Stimulated activated CD4-positive, alpha-beta T cell treated with anti-CD3 and anti-CD28 coated beads, TNF-alpha, amount 100 ng/mL, for 24 hours (primary cell): Measurements from ENCODE around the gene RASGRF2.

Experiments used
- DNase-seq, 3 experiments: peaks; one replicate each; pipeline ENCODE4 v3.0.0-alpha.2; 2020; ENCODE audit warnings: low read depth in 3 of 3

Gene RASGRF2

GRCh38 chr5:80982093-80982492 is 21.9 kb downstream of the RASGRF2 start:
- DNase-seq: no peak

- no peak for DNase-seq
Measured at GRCh38 chr5:80985600-80986228, 25.6 kb downstream of the RASGRF2 start.

- no peak for DNase-seq
Measured at GRCh38 chr5:80986382-80986781, 26.2 kb downstream of the RASGRF2 start.

GRCh38 chr5:80987078-80987766 is 27.1 kb downstream of the RASGRF2 start:
- no peak for DNase-seq

- DNase-seq: no peak
Measured at GRCh38 chr5:80988419-80988935, 28.3 kb downstream of the RASGRF2 start.

- DNase-seq: no peak
Measured at GRCh38 chr5:80989883-80990282, 29.7 kb downstream of the RASGRF2 start.

- DNase-seq: no peak
Measured at GRCh38 chr5:80990527-80990926, 30.4 kb downstream of the RASGRF2 start.

GRCh38 chr5:80990971-80991370 is 30.8 kb downstream of the RASGRF2 start:
- no peak for DNase-seq

GRCh38 chr5:80995908-80996307 is 35.7 kb downstream of the RASGRF2 start:
- no peak for DNase-seq

- peak in 1 of 3 experiments; percentile 47 for DNase-seq
Measured at GRCh38 chr5:80998590-80998979, 38.4 kb downstream of the RASGRF2 start.

- DNase-seq: no peak
Measured at GRCh38 chr5:81003811-81004386, 43.7 kb downstream of the RASGRF2 start.

GRCh38 chr5:81005708-81006107 is 45.5 kb downstream of the RASGRF2 start:
- no peak for DNase-seq

- no peak for DNase-seq
Measured at GRCh38 chr5:81006231-81006630, 46.1 kb downstream of the RASGRF2 start.

- peak in 2 of 3 experiments; percentile 38 to 42 for DNase-seq
Measured at GRCh38 chr5:81006947-81007636, 46.9 kb downstream of the RASGRF2 start.

GRCh38 chr5:81007637-81008027 is 47.5 kb downstream of the RASGRF2 start:
- no peak for DNase-seq

GRCh38 chr5:81010336-81011169 is 50.4 kb downstream of the RASGRF2 start:
- DNase-seq: no peak

GRCh38 chr5:81014348-81014747 is 54.2 kb downstream of the RASGRF2 start:
- no peak for DNase-seq

GRCh38 chr5:81016116-81016515 is 56.0 kb downstream of the RASGRF2 start:
- DNase-seq: no peak

GRCh38 chr5:81017320-81017719 is 57.2 kb downstream of the RASGRF2 start:
- no peak for DNase-seq

- DNase-seq: peak in 1 of 3 experiments; percentile 42
Measured at GRCh38 chr5:81018608-81019007, 58.4 kb downstream of the RASGRF2 start.

- no peak for DNase-seq
Measured at GRCh38 chr5:81019748-81020147, 59.6 kb downstream of the RASGRF2 start.
